ENCODE data around the gene IRX6. TPM values are rescaled to one million over a fixed set of nuclear protein-coding genes. Genes with fewer than 3 reads are reported as not detected.

Gene IRX6
- total and polyA plus RNA-seq, 2 of the 13 experiments (the other 11 are each of a cell fraction or from before 2014, with no cell fraction given): not detected

GRCh38 chr16:55279598-55279997, 44.4 kb upstream of the IRX6 start:
- in situ Hi-C loops (cut with HindIII; ENCODE audit: extremely low pct_ligation_motif_present, low pct_unique_long_range_greater_than_20kb) (no loop called here), intact Hi-C loops (cut with micrococcal nuclease; ENCODE audit: unreplicated experiment) (no loop called here)
- DNase-seq (ENCODE audit: low spot score) (no peak), FAIRE-seq (no peak), ATAC-seq (no peak)
- H4K20me1 ChIP-seq (ENCODE audit: insufficient read depth, low read length): no peaks in the 10 kb centered on the region
- H2AFZ ChIP-seq (ENCODE audit: low read length): no peak overlapping the region
- BruUV-seq (replicated peaks): no TSS peak
- POLR2A ChIA-PET: no interaction called here
- 13% methylated on average over 6 of the region's 6 CpGs for WGBS (ENCODE audit: low lambda C conversion rate)
- no peak overlapping the region for H3K4me3 ChIP-seq (replicated peaks in 1 of 3; ENCODE audit: insufficient read depth in 1 of 3, low read depth in 2 of 3, low read length in 3 of 3)
- H3K9me3 ChIP-seq (ENCODE audit: low read length): no peaks in the 10 kb centered on the region
- H3K4me2 ChIP-seq (ENCODE audit: low read depth, low read length): no peak overlapping the region
- H3K9ac ChIP-seq (ENCODE audit: insufficient read depth, low read depth, low read length): no peak overlapping the region
- H3K36me3 ChIP-seq (replicated peaks in 1 of 2; ENCODE audit: control insufficient read depth in 1 of 2, insufficient read depth in 2 of 2, low read length in 2 of 2): no peaks in the 10 kb centered on the region
- CTCF ChIA-PET (ENCODE audit: low intra/inter-chr PET ratio, low total read pairs): no interaction called here
- no peaks in the 10 kb centered on the region for H3K27me3 ChIP-seq (ENCODE audit: control insufficient read depth in 1 of 2, insufficient read depth in 2 of 2, low read length in 2 of 2)
- no peaks in the 10 kb centered on the region for H3K79me2 ChIP-seq (ENCODE audit: insufficient read depth, low read length)
- no peaks in the 10 kb centered on the region for H3K4me1 ChIP-seq (ENCODE audit: insufficient read depth, low read length)
- H3K27ac ChIP-seq (ENCODE audit: extremely low read length, insufficient read depth, low read length): no peak overlapping the region
- TF ChIP-seq HNRNPLL (IDR thresholded peaks at IDR 0.05; ENCODE audit: low read depth, low read length, poor library complexity, severe bottlenecking) (no peak), CEBPB (IDR thresholded peaks at IDR 0.05; ENCODE audit: borderline replicate concordance, low read depth, low read length) (peak; percentile 78)

- 33% methylated on average over 3 of the region's 4 CpGs for WGBS (ENCODE audit: low lambda C conversion rate)
- CTCF ChIA-PET (ENCODE audit: low intra/inter-chr PET ratio, low total read pairs): no interaction called here
- BruUV-seq (replicated peaks): no TSS peak
- Histone ChIP-seq H3K9ac (ENCODE audit: insufficient read depth, low read depth, low read length) (no peak overlapping the region), H3K4me3 (replicated peaks in 1 of 3; ENCODE audit: insufficient read depth in 1 of 3, low read depth in 2 of 3, low read length in 3 of 3) (no peak overlapping the region), H3K79me2 (ENCODE audit: insufficient read depth, low read length) (no peaks in the 10 kb centered on the region), H3K4me2 (ENCODE audit: low read depth, low read length) (no peak overlapping the region), H4K20me1 (ENCODE audit: insufficient read depth, low read length) (no peaks in the 10 kb centered on the region), H3K9me3 (ENCODE audit: low read length) (no peaks in the 10 kb centered on the region), H3K4me1 (ENCODE audit: insufficient read depth, low read length) (no peaks in the 10 kb centered on the region), H3K36me3 (replicated peaks in 1 of 2; ENCODE audit: control insufficient read depth in 1 of 2, insufficient read depth in 2 of 2, low read length in 2 of 2) (no peaks in the 10 kb centered on the region), H3K27me3 (ENCODE audit: control insufficient read depth in 1 of 2, insufficient read depth in 2 of 2, low read length in 2 of 2) (no peaks in the 10 kb centered on the region), H3K27ac (ENCODE audit: extremely low read length, insufficient read depth, low read length) (no peak overlapping the region), H2AFZ (ENCODE audit: low read length) (no peak overlapping the region)
- no peak for ATAC-seq
- in situ Hi-C loops (cut with HindIII; ENCODE audit: extremely low pct_ligation_motif_present, low pct_unique_long_range_greater_than_20kb): no loop called here
- intact Hi-C loops (cut with micrococcal nuclease; ENCODE audit: unreplicated experiment): no loop called here
- no peak for FAIRE-seq
- POLR2A ChIA-PET: no interaction called here
- no peak for DNase-seq (ENCODE audit: low spot score)
- TF ChIP-seq RORA (CRISPR knock-in tag; IDR thresholded peaks at IDR 0.05): no peak
- TF ChIP-seq ZNF296 (CRISPR knock-in tag; conservative IDR thresholded peaks at IDR 0.05): no peak
- no peak for TF ChIP-seq MIER2 (CRISPR knock-in tag; IDR thresholded peaks at IDR 0.05)
- no peak for TF ChIP-seq HOXA9 (CRISPR knock-in tag; IDR thresholded peaks at IDR 0.05; ENCODE audit: borderline replicate concordance)
- TF ChIP-seq ARNT (IDR thresholded peaks at IDR 0.05): no peak
- TF ChIP-seq ZFP90 (CRISPR knock-in tag; IDR thresholded peaks at IDR 0.05; ENCODE audit: borderline replicate concordance): no peak
- TF ChIP-seq TBX2 (CRISPR knock-in tag; IDR thresholded peaks at IDR 0.05; ENCODE audit: borderline replicate concordance): no peak
- TF ChIP-seq AKAP8 (CRISPR knock-in tag; IDR thresholded peaks at IDR 0.05): no peak
- no peak for TF ChIP-seq ZNF562 (CRISPR knock-in tag; IDR thresholded peaks at IDR 0.05; ENCODE audit: borderline replicate concordance)
- TF ChIP-seq HMGXB3 (CRISPR knock-in tag; IDR thresholded peaks at IDR 0.05; ENCODE audit: borderline replicate concordance): no peak
- no peak for TF ChIP-seq RBM39 (IDR thresholded peaks at IDR 0.05; ENCODE audit: low read depth, low read length, poor library complexity, severe bottlenecking)
- TF ChIP-seq ZBTB14 (CRISPR knock-in tag; IDR thresholded peaks at IDR 0.05): no peak
- TF ChIP-seq RXRB (CRISPR knock-in tag; IDR thresholded peaks at IDR 0.05; ENCODE audit: borderline replicate concordance): no peak
These were observed 43.4 kb upstream of the IRX6 start for GRCh38 chr16:55280587-55280986.

Data from HepG2 (cell line).